GM12872 (cell line): ENCODE data around the gene GLT8D1.

Source experiments
- CTCF ChIP-seq: IDR thresholded peaks from 3 replicates; pipeline ENCODE4 v1.5.1; 2011; ENCODE audit warnings: low read depth, mild to moderate bottlenecking, low read length, moderate library complexity; ENCODE audit not compliant: insufficient read depth

GLT8D1 gene

GRCh38 chr3:52733256-52733891 is 27.8 kb upstream of the GLT8D1 start:
- TF ChIP-seq CTCF: no peak

DNA sequence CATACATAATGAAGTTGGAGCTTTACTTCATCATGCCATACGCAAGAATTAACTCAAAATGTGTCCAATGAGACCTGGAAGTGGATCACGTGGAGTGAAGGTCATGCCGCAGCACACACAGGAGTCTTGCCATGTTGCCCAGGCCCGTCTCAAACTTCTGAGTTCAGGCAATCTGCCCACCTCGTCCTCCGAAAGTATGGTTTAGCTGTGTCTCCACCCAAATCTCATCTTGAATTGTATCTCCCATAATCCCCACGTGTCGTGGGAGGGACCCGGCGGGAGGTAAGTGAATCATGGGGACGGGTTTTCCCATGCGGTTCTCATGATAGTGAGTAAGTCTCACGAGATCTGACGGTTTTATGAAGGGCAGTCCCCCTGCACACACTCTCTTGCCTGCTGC is 26.0 kb upstream of the GLT8D1 start:
- TF ChIP-seq CTCF: no peak

DNA sequence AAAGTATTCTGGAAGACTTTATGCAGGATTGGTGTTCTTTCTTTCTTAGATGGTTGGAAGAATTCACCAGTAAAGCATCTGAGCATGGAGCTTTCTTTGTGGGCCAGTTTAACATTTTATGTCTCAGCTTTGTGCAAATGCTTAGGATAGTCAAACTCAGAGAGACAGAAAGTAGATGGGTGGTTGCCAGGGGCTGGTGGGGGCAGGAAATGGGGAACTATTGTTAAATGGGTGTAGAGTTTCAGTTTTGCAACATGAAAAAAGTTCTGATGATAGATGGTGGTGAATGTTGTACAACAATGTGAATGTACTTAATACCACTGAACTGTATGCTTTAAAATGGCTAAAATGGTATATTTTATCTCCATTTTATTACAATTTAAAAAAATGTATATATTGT is 25.1 kb upstream of the GLT8D1 start:
- no peak for TF ChIP-seq CTCF

DNA sequence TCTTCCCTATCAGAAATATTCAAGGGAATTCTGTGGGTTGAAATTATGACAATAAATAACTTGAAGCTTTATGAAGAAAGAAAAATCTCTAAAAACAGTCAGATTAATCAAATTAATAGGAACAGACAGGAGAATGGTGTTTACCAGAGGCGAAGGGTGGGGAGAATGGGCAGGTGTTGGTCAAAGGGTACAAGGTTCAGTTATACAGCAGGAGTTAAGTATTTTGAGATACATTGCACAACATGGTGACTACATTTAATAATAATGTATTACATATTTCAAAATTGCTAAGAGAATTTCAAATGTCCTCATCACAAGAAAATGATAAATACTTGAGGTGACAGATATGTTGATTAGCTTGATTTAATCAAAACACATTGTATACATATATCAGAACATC is 18.9 kb upstream of the GLT8D1 start:
- TF ChIP-seq CTCF: no peak

GRCh38 chr3:52723935-52724334 is 18.3 kb upstream of the GLT8D1 start:
- no peak for TF ChIP-seq CTCF

DNA sequence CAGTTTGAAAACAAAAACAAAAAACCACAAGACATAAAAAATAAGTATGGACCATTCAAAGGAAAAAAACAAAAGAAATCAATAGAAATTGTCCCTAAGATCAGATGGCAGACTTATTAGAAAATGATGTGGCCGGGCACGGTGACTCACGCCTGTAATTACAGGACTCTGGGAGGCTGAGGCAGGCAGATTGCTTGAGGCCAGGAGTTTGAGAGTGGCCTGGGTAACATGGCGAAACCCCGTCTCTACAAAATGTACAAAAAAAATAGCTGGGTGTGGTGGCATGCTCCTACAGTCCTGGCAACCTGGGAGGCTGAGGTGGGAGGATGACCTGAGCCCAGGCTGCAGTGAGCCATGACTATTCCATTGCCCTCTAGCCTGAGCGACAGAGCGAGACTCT is 16.9 kb upstream of the GLT8D1 start:
- TF ChIP-seq CTCF: no peak

GRCh38 chr3:52721730-52722008 is 16.1 kb upstream of the GLT8D1 start:
- TF ChIP-seq CTCF: no peak
